ENCODE measurements around the gene DEPDC1B. TPM values are rescaled to one million over a fixed set of nuclear protein-coding genes. Genes with fewer than 3 reads are reported as not detected.
"Not testable (repeated sequence)": the region's sequence is repeated elsewhere in the genome, so short reads cannot be mapped to it uniquely, and the experiment has no call there.

Gene DEPDC1B
- total and polyA plus RNA-seq, 2 experiments from 2014 or later: 38.3 to 67.9 TPM

DNA sequence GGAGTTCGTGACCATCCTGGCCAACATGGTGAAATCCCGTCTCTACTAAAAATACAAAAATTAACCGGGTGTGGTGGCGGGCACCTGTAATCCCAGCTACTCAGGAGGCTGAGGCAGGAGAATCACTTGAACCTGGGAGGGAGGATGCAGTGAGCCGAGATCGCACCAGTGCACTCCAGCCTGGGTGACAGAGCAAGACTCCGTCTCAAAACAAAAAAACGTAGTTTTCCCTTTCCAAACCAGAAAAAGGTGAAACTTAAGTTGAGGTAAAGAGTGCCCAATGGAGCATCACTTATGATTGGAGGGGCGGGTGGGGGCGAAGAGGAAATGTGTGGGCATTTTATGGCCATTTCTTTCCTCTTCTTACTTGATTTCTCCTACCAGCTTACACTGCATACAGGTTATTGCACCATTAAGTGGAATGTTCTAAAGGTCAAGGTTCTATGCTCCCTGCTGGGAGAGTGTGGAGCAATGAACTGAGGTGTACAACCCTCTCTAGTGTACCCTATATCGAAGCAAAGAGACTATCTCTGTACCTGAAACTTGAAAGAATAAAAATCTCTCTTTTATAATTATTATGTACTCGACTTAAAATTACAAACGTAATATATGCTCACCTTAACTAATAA, 136.2 kb downstream of the DEPDC1B start (continued):
- TF ChIP-seq, protein P1, sequence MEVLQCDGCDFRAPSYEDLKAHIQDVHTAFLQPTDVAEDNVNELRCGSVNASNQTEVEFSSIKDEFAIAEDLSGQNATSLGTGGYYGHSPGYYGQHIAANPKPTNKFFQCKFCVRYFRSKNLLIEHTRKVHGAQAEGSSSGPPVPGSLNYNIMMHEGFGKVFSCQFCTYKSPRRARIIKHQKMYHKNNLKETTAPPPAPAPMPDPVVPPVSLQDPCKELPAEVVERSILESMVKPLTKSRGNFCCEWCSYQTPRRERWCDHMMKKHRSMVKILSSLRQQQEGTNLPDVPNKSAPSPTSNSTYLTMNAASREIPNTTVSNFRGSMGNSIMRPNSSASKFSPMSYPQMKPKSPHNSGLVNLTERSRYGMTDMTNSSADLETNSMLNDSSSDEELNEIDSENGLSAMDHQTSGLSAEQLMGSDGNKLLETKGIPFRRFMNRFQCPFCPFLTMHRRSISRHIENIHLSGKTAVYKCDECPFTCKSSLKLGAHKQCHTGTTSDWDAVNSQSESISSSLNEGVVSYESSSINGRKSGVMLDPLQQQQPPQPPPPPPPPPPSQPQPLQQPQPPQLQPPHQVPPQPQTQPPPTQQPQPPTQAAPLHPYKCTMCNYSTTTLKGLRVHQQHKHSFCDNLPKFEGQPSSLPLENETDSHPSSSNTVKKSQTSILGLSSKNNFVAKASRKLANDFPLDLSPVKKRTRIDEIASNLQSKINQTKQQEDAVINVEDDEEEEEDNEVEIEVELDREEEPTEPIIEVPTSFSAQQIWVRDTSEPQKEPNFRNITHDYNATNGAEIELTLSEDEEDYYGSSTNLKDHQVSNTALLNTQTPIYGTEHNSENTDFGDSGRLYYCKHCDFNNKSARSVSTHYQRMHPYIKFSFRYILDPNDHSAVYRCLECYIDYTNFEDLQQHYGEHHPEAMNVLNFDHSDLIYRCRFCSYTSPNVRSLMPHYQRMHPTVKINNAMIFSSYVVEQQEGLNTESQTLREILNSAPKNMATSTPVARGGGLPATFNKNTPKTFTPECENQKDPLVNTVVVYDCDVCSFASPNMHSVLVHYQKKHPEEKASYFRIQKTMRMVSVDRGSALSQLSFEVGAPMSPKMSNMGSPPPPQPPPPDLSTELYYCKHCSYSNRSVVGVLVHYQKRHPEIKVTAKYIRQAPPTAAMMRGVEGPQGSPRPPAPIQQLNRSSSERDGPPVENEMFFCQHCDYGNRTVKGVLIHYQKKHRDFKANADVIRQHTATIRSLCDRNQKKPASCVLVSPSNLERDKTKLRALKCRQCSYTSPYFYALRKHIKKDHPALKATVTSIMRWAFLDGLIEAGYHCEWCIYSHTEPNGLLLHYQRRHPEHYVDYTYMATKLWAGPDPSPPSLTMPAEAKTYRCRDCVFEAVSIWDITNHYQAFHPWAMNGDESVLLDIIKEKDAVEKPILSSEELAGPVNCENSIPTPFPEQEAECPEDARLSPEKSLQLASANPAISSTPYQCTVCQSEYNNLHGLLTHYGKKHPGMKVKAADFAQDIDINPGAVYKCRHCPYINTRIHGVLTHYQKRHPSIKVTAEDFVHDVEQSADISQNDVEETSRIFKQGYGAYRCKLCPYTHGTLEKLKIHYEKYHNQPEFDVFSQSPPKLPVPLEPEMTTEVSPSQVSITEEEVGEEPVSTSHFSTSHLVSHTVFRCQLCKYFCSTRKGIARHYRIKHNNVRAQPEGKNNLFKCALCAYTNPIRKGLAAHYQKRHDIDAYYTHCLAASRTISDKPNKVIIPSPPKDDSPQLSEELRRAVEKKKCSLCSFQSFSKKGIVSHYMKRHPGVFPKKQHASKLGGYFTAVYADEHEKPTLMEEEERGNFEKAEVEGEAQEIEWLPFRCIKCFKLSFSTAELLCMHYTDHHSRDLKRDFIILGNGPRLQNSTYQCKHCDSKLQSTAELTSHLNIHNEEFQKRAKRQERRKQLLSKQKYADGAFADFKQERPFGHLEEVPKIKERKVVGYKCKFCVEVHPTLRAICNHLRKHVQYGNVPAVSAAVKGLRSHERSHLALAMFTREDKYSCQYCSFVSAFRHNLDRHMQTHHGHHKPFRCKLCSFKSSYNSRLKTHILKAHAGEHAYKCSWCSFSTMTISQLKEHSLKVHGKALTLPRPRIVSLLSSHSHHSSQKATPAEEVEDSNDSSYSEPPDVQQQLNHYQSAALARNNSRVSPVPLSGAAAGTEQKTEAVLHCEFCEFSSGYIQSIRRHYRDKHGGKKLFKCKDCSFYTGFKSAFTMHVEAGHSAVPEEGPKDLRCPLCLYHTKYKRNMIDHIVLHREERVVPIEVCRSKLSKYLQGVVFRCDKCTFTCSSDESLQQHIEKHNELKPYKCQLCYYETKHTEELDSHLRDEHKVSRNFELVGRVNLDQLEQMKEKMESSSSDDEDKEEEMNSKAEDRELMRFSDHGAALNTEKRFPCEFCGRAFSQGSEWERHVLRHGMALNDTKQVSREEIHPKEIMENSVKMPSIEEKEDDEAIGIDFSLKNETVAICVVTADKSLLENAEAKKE (CRISPR knock-in tag; IDR thresholded peaks at IDR 0.05): no peak
- TF ChIP-seq EZH2phosphoT487 (IDR thresholded peaks at IDR 0.05; ENCODE audit: unreplicated experiment): no peak
- TF ChIP-seq STAT1 (IDR thresholded peaks at IDR 0.05; ENCODE audit: unreplicated experiment): no peak

DNA sequence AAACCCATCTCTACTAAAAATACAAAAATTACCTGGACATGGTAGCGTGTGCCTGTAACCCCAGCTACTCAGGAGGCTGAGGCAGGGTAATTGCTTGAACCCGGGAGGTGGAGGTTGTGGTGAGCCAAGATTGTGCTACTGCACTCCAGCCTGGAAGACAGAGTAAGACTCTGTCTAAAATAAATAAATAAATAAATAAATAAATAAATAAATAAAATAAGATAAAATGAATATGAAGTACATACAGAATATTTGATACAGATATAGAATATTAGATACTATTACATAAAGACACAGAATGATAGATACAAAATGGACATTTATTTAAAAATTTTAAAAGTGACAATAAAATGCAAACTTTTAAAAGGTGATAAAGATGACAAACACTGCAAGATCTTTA, 146.7 kb downstream of the DEPDC1B start:
- not testable (repeated sequence) for H3K27ac Mint-ChIP-seq, ATAC-seq, H2AFZ ChIP-seq

DNA sequence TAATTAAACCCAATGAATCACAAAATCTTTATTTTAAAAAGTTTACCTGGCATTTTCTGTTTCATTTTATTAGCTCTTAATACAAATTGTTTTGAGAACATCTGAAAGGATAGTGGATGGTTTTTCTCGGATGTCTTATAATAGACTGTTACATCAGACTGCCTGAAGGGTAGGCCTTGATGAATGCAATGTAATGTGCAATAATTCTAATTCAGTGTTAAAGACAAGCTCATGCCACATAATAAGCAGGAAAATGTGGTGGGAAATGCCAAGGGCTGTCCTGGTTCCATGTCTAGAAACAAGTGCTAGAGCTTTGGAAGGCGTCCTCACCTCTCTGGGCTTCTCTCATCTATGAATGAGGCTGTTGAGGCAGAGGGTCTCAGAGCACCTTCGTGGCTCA, 148.1 kb downstream of the DEPDC1B start:
- ATAC-seq: no peak
- no peaks in the 10 kb centered on the region for H3K27me3 Mint-ChIP-seq (ENCODE audit: insufficient read depth, low read depth, poor library complexity)
- Histone ChIP-seq H3K79me2 (replicated peaks; ENCODE audit: insufficient read depth) (no peaks in the 10 kb centered on the region), H3K27me3 (ENCODE audit: insufficient read depth) (no peaks in the 10 kb centered on the region), H3K4me2 (no peak overlapping the region), H3K27ac (ENCODE audit: low read depth) (no peak overlapping the region), H3K9me2 (ENCODE audit: insufficient read depth) (0 out of 2 replicates have a peak, but pooled peaks cover 4% of the 10 kb centered on the region), H2AFZ (no peak overlapping the region), H3K4me1 (ENCODE audit: insufficient read depth) (no peaks in the 10 kb centered on the region), H3F3A (replicated peaks; ENCODE audit: low read depth) (no peaks in the 10 kb centered on the region), H4K20me1 (replicated peaks; ENCODE audit: insufficient read depth) (no peaks in the 10 kb centered on the region), H3K36me3 (ENCODE audit: insufficient read depth) (no peaks in the 10 kb centered on the region), H3K4me3 (no peak overlapping the region)
- no peak for DNase-seq (ENCODE audit: low spot score)
- H3K4me3 Mint-ChIP-seq: no peak overlapping the region
- H3K27ac Mint-ChIP-seq: no peak overlapping the region
- peaks cover 18% of the 10 kb centered on the region for H3K9me3 Mint-ChIP-seq
- H3K4me1 Mint-ChIP-seq: no peaks in the 10 kb centered on the region
- peaks cover 15% of the 10 kb centered on the region for H3K36me3 Mint-ChIP-seq (ENCODE audit: low read depth)
- TF ChIP-seq, protein P2, sequence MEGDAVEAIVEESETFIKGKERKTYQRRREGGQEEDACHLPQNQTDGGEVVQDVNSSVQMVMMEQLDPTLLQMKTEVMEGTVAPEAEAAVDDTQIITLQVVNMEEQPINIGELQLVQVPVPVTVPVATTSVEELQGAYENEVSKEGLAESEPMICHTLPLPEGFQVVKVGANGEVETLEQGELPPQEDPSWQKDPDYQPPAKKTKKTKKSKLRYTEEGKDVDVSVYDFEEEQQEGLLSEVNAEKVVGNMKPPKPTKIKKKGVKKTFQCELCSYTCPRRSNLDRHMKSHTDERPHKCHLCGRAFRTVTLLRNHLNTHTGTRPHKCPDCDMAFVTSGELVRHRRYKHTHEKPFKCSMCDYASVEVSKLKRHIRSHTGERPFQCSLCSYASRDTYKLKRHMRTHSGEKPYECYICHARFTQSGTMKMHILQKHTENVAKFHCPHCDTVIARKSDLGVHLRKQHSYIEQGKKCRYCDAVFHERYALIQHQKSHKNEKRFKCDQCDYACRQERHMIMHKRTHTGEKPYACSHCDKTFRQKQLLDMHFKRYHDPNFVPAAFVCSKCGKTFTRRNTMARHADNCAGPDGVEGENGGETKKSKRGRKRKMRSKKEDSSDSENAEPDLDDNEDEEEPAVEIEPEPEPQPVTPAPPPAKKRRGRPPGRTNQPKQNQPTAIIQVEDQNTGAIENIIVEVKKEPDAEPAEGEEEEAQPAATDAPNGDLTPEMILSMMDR (conservative IDR thresholded peaks at IDR 0.05; ENCODE audit: low read depth in 2 of 2): no peak
- TF ChIP-seq, protein P3, sequence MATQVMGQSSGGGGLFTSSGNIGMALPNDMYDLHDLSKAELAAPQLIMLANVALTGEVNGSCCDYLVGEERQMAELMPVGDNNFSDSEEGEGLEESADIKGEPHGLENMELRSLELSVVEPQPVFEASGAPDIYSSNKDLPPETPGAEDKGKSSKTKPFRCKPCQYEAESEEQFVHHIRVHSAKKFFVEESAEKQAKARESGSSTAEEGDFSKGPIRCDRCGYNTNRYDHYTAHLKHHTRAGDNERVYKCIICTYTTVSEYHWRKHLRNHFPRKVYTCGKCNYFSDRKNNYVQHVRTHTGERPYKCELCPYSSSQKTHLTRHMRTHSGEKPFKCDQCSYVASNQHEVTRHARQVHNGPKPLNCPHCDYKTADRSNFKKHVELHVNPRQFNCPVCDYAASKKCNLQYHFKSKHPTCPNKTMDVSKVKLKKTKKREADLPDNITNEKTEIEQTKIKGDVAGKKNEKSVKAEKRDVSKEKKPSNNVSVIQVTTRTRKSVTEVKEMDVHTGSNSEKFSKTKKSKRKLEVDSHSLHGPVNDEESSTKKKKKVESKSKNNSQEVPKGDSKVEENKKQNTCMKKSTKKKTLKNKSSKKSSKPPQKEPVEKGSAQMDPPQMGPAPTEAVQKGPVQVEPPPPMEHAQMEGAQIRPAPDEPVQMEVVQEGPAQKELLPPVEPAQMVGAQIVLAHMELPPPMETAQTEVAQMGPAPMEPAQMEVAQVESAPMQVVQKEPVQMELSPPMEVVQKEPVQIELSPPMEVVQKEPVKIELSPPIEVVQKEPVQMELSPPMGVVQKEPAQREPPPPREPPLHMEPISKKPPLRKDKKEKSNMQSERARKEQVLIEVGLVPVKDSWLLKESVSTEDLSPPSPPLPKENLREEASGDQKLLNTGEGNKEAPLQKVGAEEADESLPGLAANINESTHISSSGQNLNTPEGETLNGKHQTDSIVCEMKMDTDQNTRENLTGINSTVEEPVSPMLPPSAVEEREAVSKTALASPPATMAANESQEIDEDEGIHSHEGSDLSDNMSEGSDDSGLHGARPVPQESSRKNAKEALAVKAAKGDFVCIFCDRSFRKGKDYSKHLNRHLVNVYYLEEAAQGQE (IDR thresholded peaks at IDR 0.05; ENCODE audit: unreplicated experiment): no peak

More for the DNA sequence above, 146.7 kb downstream of the DEPDC1B start:
- H3K36me3 Mint-ChIP-seq (ENCODE audit: low read depth): peaks cover 18% of the 10 kb centered on the region
- not testable (repeated sequence) for H3K9me2 ChIP-seq (ENCODE audit: insufficient read depth); H3K4me1 Mint-ChIP-seq; H4K20me1 ChIP-seq (replicated peaks; ENCODE audit: insufficient read depth); H3K27ac ChIP-seq (ENCODE audit: low read depth); H3K4me3 Mint-ChIP-seq; H3K4me3 ChIP-seq; DNase-seq (ENCODE audit: low spot score); H3K36me3 ChIP-seq (ENCODE audit: insufficient read depth); H3F3A ChIP-seq (replicated peaks; ENCODE audit: low read depth); H3K27me3 Mint-ChIP-seq (ENCODE audit: insufficient read depth, low read depth, poor library complexity); H3K4me2 ChIP-seq; H3K27me3 ChIP-seq (ENCODE audit: insufficient read depth); H3K79me2 ChIP-seq (replicated peaks; ENCODE audit: insufficient read depth); H3K4me1 ChIP-seq (ENCODE audit: insufficient read depth)
- peaks cover 21% of the 10 kb centered on the region for H3K9me3 Mint-ChIP-seq

Measured in GM23338 (cell line).